Activated CD4-positive, CD25-positive, alpha-beta regulatory T cell (primary cell): Measurements from ENCODE around the gene YES1.
"Not testable (repeated sequence)": the region's sequence is repeated elsewhere in the genome, so short reads cannot be mapped to it uniquely, and the experiment has no call there.

Source experiments
- DNase-seq, 4 experiments: peaks; one replicate each; lab custom pipeline; 2025; lab: John Stamatoyannopoulos, UW

YES1 gene

DNA sequence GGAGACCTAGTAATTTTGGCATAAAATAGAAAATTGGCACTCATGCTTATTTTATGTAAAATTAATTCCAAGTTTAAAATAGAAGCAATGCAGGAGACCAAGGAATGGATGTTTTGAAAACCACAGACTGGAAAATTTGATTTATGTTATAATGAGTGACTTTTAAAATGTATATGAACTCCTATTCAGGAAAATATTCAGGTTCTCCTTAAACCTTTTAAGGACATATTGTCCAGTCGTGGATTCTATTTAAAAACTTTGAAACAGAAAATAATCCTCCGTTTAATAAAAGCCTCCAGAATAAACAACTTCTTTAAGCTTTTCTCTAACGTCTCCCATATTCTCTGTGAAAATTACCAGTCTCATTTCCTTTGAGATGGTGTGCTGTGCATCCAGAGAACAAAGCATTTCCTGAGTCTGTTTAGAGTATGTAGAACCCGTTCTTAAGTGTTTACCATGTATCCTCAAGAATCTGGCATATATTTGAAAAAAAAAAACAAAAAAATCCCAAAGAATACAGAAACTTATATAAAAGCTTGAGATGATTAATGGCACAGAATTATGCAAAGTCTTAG lies 8.6 kb upstream of the YES1 start:
- no peak for DNase-seq

DNA sequence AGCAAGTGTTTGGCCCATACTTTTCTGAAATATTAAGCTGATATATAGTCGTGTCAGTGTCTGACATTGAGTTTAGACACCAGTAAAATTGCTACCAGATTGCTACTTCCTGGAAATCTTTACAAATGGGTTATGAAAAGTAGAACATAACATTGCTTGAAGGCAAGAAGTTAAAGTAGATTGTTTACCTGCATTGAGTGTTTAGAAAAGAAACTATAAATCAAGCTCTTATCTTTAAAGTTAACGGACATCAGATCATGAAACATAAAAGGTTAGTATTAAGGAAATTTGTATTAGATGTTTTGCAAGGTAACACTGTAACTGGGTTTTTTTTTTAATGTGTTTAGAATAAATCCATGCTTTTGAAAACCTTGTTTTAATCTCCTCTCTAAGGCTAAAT lies 4.8 kb upstream of the YES1 start:
- no peak for DNase-seq

DNA sequence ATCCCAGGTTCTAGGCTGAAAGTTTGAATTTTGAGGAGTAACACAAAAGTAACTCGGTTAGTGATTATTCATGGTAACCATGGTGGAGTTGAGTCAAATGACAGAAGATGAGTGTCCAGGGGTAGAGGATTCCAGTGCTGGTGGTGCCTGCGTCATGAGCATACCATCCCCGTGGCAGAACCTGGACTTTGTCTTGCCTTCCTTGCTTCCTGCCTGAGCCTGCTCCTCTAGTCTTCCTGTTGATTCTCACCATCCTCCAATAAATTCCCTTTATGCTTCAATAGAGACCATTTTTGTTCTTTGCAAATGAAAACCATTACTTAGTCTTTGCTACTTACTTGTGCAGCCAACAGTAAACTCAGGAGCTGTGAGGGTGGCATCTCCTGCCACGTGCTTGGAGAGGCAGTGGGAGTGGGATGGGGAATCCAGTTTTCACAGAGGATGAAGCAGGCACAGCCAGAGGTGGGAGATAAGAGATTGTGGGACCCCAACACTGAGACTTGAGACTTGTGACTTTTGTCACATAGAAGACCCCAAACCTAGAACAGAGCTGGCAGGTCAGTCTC lies 4.1 kb upstream of the YES1 start:
- no peak for DNase-seq

DNA sequence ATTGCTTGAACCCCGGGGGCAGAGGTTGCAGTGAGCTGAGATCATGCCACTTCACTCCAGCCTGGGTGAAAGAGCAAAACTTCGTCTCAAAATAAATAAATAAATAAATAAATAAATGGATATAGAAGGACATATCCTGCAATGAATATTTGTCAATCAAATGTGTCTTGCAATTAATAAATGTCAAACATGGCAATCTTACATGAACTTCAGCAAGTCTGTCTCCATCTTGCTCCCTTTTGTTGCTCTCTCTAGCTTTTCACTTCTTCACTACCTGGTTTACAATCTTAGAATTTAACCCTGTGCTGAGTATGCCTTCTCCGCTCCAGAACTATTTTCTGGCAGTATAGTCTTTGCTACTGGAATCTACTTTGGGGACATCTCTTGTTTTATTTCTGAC lies 3.3 kb upstream of the YES1 start:
- no peak for DNase-seq

DNA sequence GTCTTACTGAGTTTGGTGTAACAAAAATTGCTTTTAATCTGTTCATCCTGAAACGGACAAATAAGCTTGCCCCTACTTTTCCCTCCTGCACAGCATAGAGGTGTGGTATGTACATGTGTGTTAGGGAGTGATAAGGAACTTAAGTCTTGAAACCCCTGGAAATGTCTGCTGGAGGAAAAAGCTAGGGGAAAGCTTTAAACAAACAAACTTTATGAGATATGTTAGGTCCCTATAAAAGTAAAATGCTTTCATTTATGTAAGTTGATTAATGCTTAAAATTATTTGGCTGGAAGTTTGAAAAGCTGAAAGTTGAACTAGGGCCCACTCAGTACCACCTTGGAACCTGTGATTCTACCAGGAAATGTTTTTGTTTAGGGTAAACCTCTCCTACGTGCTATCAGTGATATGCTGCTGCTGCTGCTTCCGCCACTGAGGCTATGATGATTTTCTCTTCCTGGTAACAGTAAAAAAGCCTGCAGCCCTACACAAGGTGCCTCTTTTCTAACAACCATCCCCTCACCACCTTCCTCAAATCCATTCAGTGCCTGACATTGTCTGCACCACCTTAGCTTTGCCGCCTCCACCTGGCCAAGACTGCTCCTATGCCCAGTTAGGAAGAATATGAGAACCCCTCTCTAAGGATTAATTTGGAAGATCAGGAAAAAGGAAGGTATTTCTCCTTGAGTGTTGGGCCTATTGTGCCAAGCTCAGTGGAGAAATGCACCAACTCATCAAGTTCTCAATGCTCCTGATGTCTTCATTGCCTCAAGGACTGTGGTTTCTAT lies 2.5 kb upstream of the YES1 start:
- no peak for DNase-seq

DNA sequence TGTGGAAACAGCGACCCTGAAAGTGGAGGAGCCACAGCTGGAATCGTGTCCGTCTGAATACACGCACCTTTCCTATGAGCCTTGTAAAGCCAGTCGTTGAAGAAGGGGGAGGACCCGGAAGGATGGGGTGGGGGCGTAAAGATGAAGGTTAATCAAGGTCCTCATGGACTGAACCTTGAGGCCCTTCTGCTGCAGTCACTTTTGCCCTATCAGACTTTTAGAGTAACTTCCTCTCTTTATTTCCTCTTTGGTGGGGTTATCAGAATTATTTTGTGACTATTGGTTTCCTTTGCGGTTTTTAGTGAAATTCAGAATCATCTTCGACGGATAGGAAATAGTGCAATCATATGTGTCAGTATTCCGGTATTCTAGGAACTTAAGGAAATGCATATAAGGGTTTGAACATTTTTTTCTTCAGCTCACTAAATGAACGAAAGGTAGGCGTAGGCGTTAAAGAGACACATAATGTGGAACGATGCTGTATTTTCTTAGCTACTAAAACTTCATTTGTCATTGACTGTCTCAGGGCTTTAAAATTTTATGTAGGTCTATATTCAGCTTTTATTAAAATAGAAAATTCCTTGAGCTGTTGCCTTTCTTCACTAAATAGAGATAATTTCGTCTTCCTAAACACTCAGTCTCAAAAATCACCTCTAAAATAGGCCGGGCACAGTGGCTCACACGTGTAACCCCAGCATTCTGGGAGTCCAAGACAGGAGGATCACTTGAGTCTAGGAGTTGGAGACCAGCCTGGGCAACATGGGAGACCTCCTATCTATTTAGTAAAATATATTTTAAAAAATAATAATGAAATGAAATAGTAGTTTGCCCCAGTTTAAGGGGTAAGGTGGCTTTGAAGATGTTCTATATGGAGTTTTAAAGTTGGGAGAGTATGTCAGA lies 1.4 kb upstream of the YES1 start:
- DNase-seq, result peak in 1 of 4 experiments; percentile 39

DNA sequence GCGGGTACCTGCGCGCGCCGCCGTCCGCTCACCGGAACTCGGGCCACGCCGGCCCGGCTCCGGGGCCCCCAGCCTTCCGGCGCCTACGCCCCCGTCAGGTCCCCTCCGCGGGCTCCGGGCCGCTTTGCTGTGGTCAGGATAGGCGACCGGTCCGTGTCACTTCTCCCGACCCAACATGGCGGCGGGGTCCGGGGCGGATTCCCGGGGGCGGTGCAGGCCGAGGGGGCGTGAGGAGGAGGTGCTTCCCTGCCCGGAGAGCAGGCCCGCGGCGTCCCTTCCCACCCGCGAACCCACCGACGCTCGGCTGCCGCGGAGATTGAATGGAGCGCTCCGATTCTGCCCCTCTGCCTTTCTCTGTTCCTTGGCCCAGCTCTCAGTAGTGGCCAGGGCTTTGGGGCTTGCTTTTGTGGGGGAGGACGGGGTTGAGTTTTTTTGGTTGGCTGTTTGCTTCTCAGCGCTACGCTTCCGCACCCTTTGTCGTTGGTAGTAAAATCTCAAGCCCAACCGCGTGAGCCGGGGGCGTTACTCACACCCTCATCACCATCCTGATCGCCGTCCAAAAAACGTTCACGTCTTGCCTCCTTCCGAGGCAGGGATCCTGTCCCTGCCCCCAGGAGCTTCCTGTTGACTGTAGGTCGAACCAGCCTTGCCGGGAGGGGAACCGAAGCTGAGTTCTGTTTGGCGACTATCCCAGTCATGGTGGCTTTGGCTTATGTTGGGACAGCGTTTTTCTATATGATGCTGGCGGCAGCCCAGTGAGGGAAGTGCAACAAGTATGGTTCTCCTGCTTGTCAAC lies 532 bp upstream of the YES1 start:
- DNase-seq, result peak; percentile 43 to 59 (median 52)

DNA sequence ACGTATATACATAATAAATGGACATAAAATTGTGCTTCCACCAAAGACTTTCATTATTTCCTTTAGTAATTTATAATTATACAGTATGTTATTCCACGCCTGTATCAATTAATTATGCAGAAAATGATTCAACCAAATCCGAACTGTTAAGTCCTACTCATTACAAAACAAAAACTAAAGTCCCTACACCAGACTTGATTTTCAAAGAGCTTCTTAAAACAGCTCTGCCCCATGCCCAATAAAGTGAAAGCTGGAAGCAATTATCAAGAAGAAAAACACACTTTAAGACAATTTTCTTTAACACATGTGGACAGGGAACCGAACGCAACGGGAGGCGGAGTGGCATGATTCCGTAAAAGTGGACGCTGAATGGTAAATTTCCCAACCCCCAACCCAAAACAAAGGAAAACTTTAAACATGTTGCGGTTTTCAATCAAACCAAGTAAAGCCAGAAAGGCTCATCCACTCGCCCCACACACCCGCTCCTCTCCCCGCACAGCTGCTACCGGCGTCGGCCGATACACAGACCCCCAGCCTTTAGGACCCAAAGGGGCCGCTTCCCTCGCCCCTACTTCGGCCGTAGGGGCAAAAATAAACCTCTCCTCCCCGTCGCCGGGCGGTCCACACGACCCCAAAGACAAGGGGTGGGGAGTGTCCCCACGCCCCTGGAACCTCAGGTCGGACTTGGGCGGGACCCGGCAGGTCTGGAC lies 705 bp downstream of the YES1 start:
- no peak for DNase-seq

DNA sequence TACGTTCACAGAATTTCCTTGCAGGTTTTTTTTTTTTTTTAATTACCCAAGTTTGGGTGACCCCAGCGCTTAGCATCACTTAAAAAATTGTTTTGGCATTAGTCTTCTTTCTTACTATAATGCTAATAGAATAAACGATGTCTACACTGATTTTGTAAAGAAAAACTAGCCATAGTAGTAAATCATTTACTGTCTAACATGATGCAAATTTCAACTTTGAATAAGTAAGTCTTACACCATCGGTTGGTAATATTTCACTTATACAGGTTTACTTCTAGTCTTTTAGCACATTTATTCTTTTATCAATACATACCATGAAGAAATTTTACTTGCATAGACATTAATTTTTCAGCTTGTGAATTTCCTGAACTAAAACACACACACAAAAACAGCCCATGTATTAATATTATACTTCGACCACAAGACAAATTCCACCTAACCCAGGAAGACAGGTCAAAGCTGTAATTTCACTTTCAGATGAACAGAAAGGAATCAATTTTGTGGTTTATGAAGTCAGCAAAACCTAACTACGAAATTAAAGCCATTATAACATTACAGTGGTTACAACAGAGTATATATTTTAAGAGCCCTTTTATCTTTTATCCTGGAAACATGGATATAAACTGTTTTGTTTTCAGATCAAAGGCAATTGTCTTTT lies 1.9 kb downstream of the YES1 start:
- DNase-seq, result no peak

DNA sequence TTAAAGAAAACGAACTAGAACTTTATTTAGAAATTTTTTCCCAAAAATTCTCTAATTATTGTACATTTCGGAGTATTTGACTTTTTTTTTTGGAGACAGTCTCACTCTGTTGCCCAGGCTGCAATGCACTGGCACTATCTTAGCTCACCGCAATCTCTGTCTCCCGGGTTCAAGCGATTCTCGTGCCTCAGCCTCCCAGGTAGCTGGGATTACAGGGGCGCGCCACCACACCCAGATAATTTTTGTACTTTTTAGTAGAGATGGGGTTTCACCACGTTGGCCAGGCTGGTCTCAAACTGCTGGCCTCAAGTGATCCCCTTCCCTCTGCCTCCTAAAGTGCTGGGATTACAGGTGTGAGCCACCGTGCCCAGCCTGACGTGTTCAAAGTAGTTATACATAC lies 2.8 kb downstream of the YES1 start:
- not testable (repeated sequence) for DNase-seq

DNA sequence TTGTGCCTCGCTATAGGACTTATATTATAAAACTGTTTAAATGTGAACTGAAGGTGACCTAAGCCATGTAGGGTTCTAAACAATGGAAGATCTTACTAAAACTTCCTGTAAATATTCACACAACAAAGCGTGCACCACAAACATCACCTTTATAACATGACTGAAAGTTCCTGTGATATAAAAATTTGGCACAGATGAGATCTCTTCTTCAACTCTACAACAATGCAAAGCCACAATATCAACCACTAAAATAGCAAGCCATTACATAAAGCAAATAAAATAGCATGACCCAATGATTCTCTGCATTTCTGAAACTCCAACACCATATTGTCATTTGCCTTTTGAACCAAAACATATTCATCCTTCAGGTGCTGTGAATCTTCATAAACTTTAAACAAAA lies 3.5 kb downstream of the YES1 start:
- no peak for DNase-seq

DNA sequence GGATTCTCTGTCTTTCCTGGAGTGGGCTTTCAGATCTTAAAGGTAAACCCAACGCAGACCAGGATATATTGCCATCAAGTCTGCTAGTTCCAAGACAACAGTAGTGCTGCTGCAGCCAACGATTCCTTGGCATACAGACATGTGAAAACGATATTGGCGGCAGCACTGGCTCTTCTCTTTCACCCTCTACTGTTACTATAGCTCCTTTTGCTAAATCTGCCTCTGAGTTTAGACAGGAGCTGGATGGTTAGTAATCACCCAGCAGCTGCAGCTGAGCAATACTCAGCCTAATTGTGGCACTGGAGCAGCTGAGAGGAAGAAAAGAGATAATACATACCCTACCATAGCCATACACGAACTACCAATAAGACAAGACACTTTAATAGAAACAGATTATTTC lies 4.0 kb downstream of the YES1 start:
- no peak for DNase-seq

DNA sequence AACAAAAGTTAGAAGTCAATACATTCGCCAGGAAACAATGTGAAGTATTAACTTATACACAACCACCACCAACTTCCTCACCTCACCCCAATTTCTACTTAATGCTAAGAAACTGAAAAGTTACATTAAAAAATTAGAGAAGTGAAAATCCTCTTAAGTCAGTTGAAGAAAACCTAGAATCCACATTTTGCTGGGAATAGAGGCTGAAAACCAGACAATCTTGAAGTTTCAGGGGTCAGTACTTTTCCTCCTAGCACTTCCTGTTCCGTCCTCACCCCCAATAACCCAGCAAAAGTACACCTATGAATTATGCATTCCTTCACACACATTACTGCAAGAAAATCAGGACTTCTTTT lies 6.3 kb downstream of the YES1 start:
- no peak for DNase-seq

DNA sequence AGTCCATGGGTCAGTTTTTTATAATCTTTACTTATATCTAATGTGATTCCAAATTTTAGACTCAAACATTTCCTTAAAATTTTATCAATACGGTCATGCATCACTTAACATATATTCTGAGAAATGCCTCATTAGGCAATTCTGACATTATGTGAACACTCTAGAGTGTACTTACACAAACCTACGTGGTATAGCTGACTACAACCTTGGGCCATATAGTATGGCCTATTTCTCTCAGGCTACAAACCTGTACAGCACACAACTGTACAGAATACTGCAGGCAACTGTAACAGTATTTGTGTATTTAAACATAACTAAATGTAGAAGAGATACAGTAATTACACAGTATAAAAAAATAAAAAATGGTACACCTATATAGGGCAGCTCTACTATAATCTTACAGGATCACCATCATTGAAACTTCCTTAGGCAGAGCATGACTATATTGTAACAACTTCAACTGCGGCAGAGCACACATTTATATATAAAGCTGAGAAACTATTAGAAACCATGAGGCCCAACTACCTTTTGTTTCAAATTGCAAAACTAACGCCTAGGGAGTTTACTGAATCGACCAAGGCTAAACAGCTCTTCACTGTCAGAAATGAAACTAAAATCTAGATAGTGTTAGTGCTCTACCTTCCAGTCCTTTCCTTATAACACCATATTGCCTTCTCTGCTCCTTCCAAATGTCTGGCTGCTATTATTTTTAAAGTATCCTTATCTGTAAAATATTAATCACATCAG lies 6.9 kb downstream of the YES1 start:
- DNase-seq, result no peak

DNA sequence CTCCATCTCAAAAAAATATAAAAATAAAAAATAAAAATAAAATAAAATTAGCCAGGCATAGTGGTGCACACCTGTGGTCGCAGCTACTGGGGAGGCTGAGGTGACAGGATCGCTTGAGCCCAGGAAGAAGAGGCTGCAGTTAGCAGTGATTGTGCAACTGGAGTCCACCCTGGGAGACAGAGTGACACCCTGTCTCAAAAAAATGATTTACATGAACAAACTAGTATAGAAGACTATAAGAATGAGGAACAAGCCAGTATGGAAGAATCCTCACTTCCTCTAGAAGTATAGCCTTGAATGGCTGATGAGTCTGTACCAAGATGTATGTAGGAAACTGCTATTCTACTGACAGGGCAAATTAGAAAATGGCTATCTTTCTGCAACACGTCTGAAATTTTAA lies 10.9 kb downstream of the YES1 start:
- no peak for DNase-seq

DNA sequence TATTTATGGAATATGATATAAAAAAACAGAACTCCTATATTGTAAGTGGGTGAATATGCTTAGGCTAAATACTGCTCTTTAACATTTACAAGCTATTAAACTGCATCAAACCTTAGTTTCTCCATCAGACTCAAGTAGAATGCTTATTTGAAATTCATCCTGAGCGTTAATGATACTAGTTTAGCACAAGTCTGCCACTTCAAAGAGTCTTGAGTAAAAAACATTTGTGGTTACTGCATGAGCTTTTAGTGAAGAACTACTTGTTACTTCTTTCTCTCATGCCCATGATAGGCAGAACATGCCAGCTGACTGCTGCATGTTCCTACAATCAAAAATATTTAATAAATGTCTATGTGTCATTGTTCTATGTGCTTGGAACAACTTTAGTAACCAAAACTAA lies 12.1 kb downstream of the YES1 start:
- DNase-seq, result no peak

DNA sequence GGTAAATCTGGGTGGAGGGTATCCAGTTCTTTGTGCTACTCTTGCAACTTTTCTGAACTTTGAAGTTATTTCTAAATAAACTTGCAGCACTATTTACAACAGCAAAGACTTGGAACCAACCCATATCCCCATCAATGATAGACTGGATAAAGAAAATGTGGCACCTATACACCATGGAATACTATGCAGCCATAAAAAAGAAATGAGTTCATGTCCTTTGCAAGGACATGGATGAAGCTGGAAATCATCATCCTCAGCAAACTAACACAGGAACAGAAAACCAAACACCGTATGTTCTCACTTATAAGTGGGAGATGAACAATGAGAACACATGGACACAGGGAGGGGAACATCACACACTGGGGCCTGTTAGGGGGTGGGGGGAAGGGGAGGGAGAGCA lies 16.7 kb downstream of the YES1 start:
- DNase-seq, result not testable (repeated sequence)

DNA sequence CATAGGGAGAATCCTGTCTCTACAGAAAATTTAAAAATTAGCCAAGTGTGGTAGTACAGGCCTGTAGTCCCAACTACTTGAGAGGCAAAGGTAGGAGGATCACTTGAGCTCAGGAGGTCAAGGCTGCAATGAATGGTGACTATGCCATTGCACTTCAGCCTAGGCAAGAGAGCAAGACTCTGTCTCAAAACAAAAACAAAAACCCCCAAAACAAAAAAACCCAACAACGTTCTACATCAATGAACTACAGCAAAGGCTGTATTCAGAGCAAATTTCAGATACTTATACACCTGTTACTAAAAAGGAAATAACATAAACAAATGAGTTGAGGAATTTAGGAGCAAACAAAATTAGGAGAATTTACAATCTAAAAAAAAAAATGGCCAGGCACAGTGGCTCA lies 22.6 kb downstream of the YES1 start:
- DNase-seq, result no peak

DNA sequence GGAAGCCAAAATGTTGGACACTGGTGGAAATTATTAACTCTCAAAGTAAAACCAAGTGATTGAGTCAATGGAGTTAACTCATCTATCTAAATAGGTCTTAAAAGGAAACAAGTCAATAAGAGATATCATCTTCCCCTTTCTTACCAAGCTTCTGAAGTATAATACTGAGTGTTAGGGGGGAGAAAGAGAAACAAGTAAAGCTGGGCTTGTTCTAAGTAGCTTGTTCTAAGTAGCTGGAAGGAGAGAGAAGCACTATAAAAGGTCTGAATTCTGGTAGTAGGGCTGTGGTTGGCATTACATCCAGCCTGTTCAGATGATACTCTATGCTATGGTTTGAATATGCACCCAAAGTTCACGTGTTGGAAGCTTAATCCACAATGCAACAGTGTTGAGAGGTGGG lies 26.8 kb downstream of the YES1 start:
- no peak for DNase-seq
